Measurements from ENCODE around the gene INHBE. TPM values are rescaled to one million over a fixed set of nuclear protein-coding genes. Genes with fewer than 3 reads are reported as not detected.

Gene INHBE
- total RNA-seq, 1 experiment from 2014 or later: 10.1 TPM

- Histone ChIP-seq H3K4me1 (ENCODE audit: insufficient read depth, low read length) (no peaks in the 10 kb centered on the region), H2BK20ac (ENCODE audit: low read depth, low read length, poor library complexity, severe bottlenecking) (no peak overlapping the region), H4K5ac (ENCODE audit: insufficient read length, low read depth, low read length) (no peak overlapping the region), H3K14ac (ENCODE audit: insufficient read depth, low read length) (no peak overlapping the region), H3K9ac (ENCODE audit: extremely low read depth, insufficient read length, low read length) (no peak overlapping the region), H4K20me1 (ENCODE audit: control insufficient read depth, insufficient read depth, insufficient read length) (no peaks in the 10 kb centered on the region), H4K91ac (ENCODE audit: insufficient read length, low read depth, low read length) (no peak overlapping the region), H3K27ac (ENCODE audit: insufficient read length, low read depth, low read length) (no peak overlapping the region), H3K9me3 (ENCODE audit: control insufficient read depth, low read depth, low read length) (no peaks in the 10 kb centered on the region), H3K23ac (ENCODE audit: insufficient read length, low read depth, low read length) (no peak overlapping the region), H3K23me2 (ENCODE audit: insufficient read length, low read depth, low read length, poor library complexity, severe bottlenecking) (peaks cover 2% of the 10 kb centered on the region), H2AFZ (ENCODE audit: low read length) (no peak overlapping the region), H2BK15ac (ENCODE audit: low read depth, low read length) (no peak overlapping the region), H3K56ac (ENCODE audit: insufficient read length, low read depth, low read length) (no peak overlapping the region), H3K79me2 (ENCODE audit: insufficient read depth, low read length) (no peaks in the 10 kb centered on the region), H3K27me3 (ENCODE audit: insufficient read depth, low read length) (no peaks in the 10 kb centered on the region), H3T11ph (ENCODE audit: low read length) (no peak overlapping the region), H2BK120ac (ENCODE audit: low read depth, low read length, poor library complexity, severe bottlenecking) (no peak overlapping the region), H2AK5ac (ENCODE audit: insufficient read length, low read length) (no peak overlapping the region), H3K4ac (ENCODE audit: low read depth, low read length) (no peak overlapping the region), H2BK12ac (ENCODE audit: insufficient read length, low read depth, low read length) (no peak overlapping the region), H3K4me2 (ENCODE audit: insufficient read depth, insufficient read length, low read length) (no peak overlapping the region), H4K8ac (replicated peaks; ENCODE audit: insufficient read length, low read depth, low read length) (no peak overlapping the region), H3K18ac (ENCODE audit: insufficient read length, low read depth, low read length) (no peak overlapping the region), H2BK5ac (ENCODE audit: insufficient read length, low read length) (no peak overlapping the region), H3K79me1 (ENCODE audit: insufficient read depth, low read depth, low read length, poor library complexity, severe bottlenecking) (no peaks in the 10 kb centered on the region)
- WGBS (ENCODE audit: extremely low coverage, insufficient read length, low lambda C conversion rate): no CpG with 5 or more reads among the region's 14 CpGs
- Mint-ChIP-seq H3K27ac (no peak overlapping the region), H3K36me3 (ENCODE audit: insufficient read depth in 1 of 3, low read depth in 3 of 3) (peaks cover 0 to 36% (median 19%) of the 10 kb centered on the region in 3 experiments), H3K4me3 (no peak overlapping the region), H3K9me3 (no peaks in the 10 kb centered on the region), H3K4me1 (peaks cover 9 to 12% of the 10 kb centered on the region in 2 experiments), H3K27me3 (ENCODE audit: low read depth) (peaks cover 40% of the 10 kb centered on the region)
- DNase-seq: peak; percentile 17
- TF ChIP-seq, protein P1, sequence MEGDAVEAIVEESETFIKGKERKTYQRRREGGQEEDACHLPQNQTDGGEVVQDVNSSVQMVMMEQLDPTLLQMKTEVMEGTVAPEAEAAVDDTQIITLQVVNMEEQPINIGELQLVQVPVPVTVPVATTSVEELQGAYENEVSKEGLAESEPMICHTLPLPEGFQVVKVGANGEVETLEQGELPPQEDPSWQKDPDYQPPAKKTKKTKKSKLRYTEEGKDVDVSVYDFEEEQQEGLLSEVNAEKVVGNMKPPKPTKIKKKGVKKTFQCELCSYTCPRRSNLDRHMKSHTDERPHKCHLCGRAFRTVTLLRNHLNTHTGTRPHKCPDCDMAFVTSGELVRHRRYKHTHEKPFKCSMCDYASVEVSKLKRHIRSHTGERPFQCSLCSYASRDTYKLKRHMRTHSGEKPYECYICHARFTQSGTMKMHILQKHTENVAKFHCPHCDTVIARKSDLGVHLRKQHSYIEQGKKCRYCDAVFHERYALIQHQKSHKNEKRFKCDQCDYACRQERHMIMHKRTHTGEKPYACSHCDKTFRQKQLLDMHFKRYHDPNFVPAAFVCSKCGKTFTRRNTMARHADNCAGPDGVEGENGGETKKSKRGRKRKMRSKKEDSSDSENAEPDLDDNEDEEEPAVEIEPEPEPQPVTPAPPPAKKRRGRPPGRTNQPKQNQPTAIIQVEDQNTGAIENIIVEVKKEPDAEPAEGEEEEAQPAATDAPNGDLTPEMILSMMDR (conservative IDR thresholded peaks at IDR 0.05): no peak
These were observed 10.8 kb downstream of the INHBE start for GRCh38 chr12:57465747-57466505.

Data from H9 (cell line).